ENCODE measurements around the gene C1orf53. TPM values are rescaled to one million over a fixed set of nuclear protein-coding genes. Genes with fewer than 3 reads are reported as not detected.
A peak's percentile ranks its signal among the peaks of the same experiment; 100 is the strongest.

Gene C1orf53
- total RNA-seq, 6 donors from 2014 or later = 2.5 to 9.9 (median 7.2) TPM; not detected in 2

- Histone ChIP-seq H3K36me3 (no peaks in the 10 kb centered on the region), H3K4me1 (peaks cover 9 to 12% (median 10%) of the 10 kb centered on the region in 4 donors), H3K9me3 (no peaks in the 10 kb centered on the region), H3K27ac (peak overlapping the region; percentile 83 to 88 (median 86)), H3K4me3 (peak overlapping the region; percentile 70 to 81 (median 72)), H3K27me3 (no peaks in the 10 kb centered on the region)
- 20 to 28% methylated on average over 5 to 6 of the region's 6 CpGs for WGBS, 2 donors
- DNase-seq (no peak), ATAC-seq (ENCODE audit: low FRiP score in 2 of 2) (no peak)
- TF ChIP-seq POLR2AphosphoS5 (IDR thresholded peaks at IDR 0.05) (no peak), CTCF (IDR thresholded peaks at IDR 0.05) (no peak), POLR2A (IDR thresholded peaks at IDR 0.05) (no peak), EP300 (IDR thresholded peaks at IDR 0.05) (no peak)
Observed at GRCh38 chr1:197902131-197902453, 338 bp upstream of the C1orf53 start.

GRCh38 chr1:197903196-197903514 is 725 bp downstream of the C1orf53 start:
- no peaks in the 10 kb centered on the region for H3K36me3 ChIP-seq
- peaks cover 9 to 12% (median 10%) of the 10 kb centered on the region in 4 donors for H3K4me1 ChIP-seq
- peaks cover 0 to 2% (median 0%) of the 10 kb centered on the region in 4 donors for H3K27me3 ChIP-seq
- ATAC-seq (ENCODE audit: low FRiP score in 2 of 2) (peak in 1 of 2 donors; percentile 32), DNase-seq (no peak)
- H3K27ac ChIP-seq = peak overlapping the region in 3 of 4 donors; percentile 83 to 88 (median 87)
- no peaks in the 10 kb centered on the region for H3K9me3 ChIP-seq
- peak overlapping the region; percentile 53 to 73 (median 71) for H3K4me3 ChIP-seq
- WGBS, 2 donors = 24 to 29% methylated on average over 3 of the region's 3 CpGs
- TF ChIP-seq EP300 (IDR thresholded peaks at IDR 0.05) = no peak
- no peak for TF ChIP-seq POLR2A (IDR thresholded peaks at IDR 0.05)
- TF ChIP-seq POLR2AphosphoS5 (IDR thresholded peaks at IDR 0.05) = no peak
- TF ChIP-seq CTCF (IDR thresholded peaks at IDR 0.05) = no peak

- Histone ChIP-seq H3K9me3 (no peaks in the 10 kb centered on the region), H3K27me3 (peaks cover 0 to 6% (median 4%) of the 10 kb centered on the region in 4 donors), H3K36me3 (no peaks in the 10 kb centered on the region), H3K27ac (no peak overlapping the region), H3K4me1 (peaks cover 9 to 12% (median 10%) of the 10 kb centered on the region in 4 donors), H3K4me3 (no peak overlapping the region)
- DNase-seq (no peak), ATAC-seq (ENCODE audit: low FRiP score in 2 of 2) (no peak)
- 53 to 55% methylated on average over 11 of the region's 11 CpGs for WGBS, 2 donors
- TF ChIP-seq POLR2A (IDR thresholded peaks at IDR 0.05) = no peak
- TF ChIP-seq POLR2AphosphoS5 (IDR thresholded peaks at IDR 0.05) = no peak
- no peak for TF ChIP-seq CTCF (IDR thresholded peaks at IDR 0.05)
- no peak for TF ChIP-seq EP300 (IDR thresholded peaks at IDR 0.05)
Observed at GRCh38 chr1:197904126-197904787, 1.8 kb downstream of the C1orf53 start.

GRCh38 chr1:197905699-197906351 is 3.4 kb downstream of the C1orf53 start:
- Histone ChIP-seq H3K27ac (no peak overlapping the region), H3K36me3 (no peaks in the 10 kb centered on the region), H3K4me3 (no peak overlapping the region), H3K27me3 (peaks cover 2 to 14% (median 13%) of the 10 kb centered on the region in 4 donors), H3K9me3 (no peaks in the 10 kb centered on the region), H3K4me1 (peaks cover 13 to 20% (median 16%) of the 10 kb centered on the region in 4 donors)
- ATAC-seq (ENCODE audit: low FRiP score in 2 of 2) = no peak
- no peak for DNase-seq
- WGBS, 2 donors = 38 to 40% methylated on average over 5 of the region's 5 CpGs
- no peak for TF ChIP-seq POLR2AphosphoS5 (IDR thresholded peaks at IDR 0.05)
- TF ChIP-seq POLR2A (IDR thresholded peaks at IDR 0.05) = no peak
- TF ChIP-seq EP300 (IDR thresholded peaks at IDR 0.05) = no peak
- no peak for TF ChIP-seq CTCF (IDR thresholded peaks at IDR 0.05)

Data from upper lobe of left lung (tissue), 6 donors.